MM.1S (cell line): ENCODE results near the gene MADD.
A peak's percentile ranks its signal among the peaks of the same experiment; 100 is the strongest.

ENCODE experiments used
- DNase-seq: peaks from one replicate; pipeline ENCODE4 v3.0.0-alpha.2; 2015
- H2AFZ ChIP-seq: fragments of 300-600 bp; sonication (generic); 2 replicates; pipeline ENCODE4 v1.6.0; 2016; ENCODE audit warnings: antibody characterized with exemption, low read length
- H3F3A ChIP-seq: fragments of 300-600 bp; sonication (generic); 2 replicates; pipeline ENCODE4 v1.6.1; 2016; ENCODE audit warnings: mild to moderate bottlenecking, antibody characterized with exemption, low read length, moderate library complexity, mixed read lengths; ENCODE audit not compliant: insufficient read depth
- H3K27ac ChIP-seq: fragments of 300-600 bp; sonication (generic); 2 replicates; pipeline ENCODE4 v1.5.1; 2016; ENCODE audit warnings: mild to moderate bottlenecking, low read length
- H3K27me3 ChIP-seq: fragments of 300-600 bp; sonication (generic); replicated peaks from 2 replicates; pipeline ENCODE4 v1.6.0; 2016; ENCODE audit warnings: low read length; ENCODE audit not compliant: insufficient read depth
- H3K36me3 ChIP-seq: fragments of 300-600 bp; sonication (generic); replicated peaks from 2 replicates; pipeline ENCODE4 v1.6.1; 2016; ENCODE audit warnings: mild to moderate bottlenecking, low read length, mixed read lengths; ENCODE audit not compliant: insufficient read depth
- H3K4me1 ChIP-seq: fragments of 300-600 bp; sonication (generic); 2 replicates; pipeline ENCODE4 v1.6.1; 2016; ENCODE audit warnings: low read length, mixed read lengths
- H3K4me2 ChIP-seq: fragments of 300-600 bp; sonication (generic); 2 replicates; pipeline ENCODE4 v1.6.0; 2016; ENCODE audit warnings: low read depth, low read length
- H3K4me3 ChIP-seq: fragments of 300-600 bp; sonication (generic); 2 replicates; pipeline ENCODE4 v1.5.1; 2016; ENCODE audit warnings: low read length, mixed read lengths
- H3K79me2 ChIP-seq: fragments of 300-600 bp; sonication (generic); 2 replicates; pipeline ENCODE4 v1.6.1; 2016; ENCODE audit warnings: mixed run types, low read length, mixed read lengths
- H3K9ac ChIP-seq: fragments of 300-600 bp; sonication (generic); 2 replicates; pipeline ENCODE4 v1.6.1; 2016; ENCODE audit warnings: low read length, mixed read lengths
- H3K9me2 ChIP-seq: fragments of 300-600 bp; sonication (generic); replicated peaks from 2 replicates; pipeline ENCODE4 v1.6.1; 2016; ENCODE audit warnings: mild to moderate bottlenecking, low read length, mixed read lengths; ENCODE audit not compliant: insufficient read depth
- H3K9me3 ChIP-seq: fragments of 300-600 bp; sonication (generic); replicated peaks from 2 replicates; pipeline ENCODE4 v1.6.1; 2016; ENCODE audit warnings: mild to moderate bottlenecking, low read length, mixed read lengths; ENCODE audit not compliant: insufficient read depth
- H4K20me1 ChIP-seq: fragments of 300-600 bp; sonication (generic); 2 replicates; pipeline ENCODE4 v1.6.1; 2016; ENCODE audit warnings: mild to moderate bottlenecking, low read length, moderate library complexity, mixed read lengths; ENCODE audit not compliant: insufficient read depth
- EZH2 ChIP-seq: fragments of 300-600 bp; sonication (generic); optimal IDR thresholded peaks from 2 replicates; pipeline ENCODE3; 2017; ENCODE audit warnings: low read depth, mild to moderate bottlenecking, antibody characterized with exemption, low read length, mixed read lengths
- EZH2phosphoT487 ChIP-seq: fragments of 300-600 bp; sonication (generic); IDR thresholded peaks from 2 replicates; pipeline ENCODE4 v1.6.1; 2018; ENCODE audit warnings: antibody characterized with exemption, low read length
- TF ChIP-seq, protein P1 (sequence below): fragments of 300-600 bp; sonication (generic); IDR thresholded peaks from 2 replicates; pipeline ENCODE4 v1.5.1; 2016; ENCODE audit warnings: antibody characterized with exemption, low read length, mixed read lengths

The MADD gene

DNA sequence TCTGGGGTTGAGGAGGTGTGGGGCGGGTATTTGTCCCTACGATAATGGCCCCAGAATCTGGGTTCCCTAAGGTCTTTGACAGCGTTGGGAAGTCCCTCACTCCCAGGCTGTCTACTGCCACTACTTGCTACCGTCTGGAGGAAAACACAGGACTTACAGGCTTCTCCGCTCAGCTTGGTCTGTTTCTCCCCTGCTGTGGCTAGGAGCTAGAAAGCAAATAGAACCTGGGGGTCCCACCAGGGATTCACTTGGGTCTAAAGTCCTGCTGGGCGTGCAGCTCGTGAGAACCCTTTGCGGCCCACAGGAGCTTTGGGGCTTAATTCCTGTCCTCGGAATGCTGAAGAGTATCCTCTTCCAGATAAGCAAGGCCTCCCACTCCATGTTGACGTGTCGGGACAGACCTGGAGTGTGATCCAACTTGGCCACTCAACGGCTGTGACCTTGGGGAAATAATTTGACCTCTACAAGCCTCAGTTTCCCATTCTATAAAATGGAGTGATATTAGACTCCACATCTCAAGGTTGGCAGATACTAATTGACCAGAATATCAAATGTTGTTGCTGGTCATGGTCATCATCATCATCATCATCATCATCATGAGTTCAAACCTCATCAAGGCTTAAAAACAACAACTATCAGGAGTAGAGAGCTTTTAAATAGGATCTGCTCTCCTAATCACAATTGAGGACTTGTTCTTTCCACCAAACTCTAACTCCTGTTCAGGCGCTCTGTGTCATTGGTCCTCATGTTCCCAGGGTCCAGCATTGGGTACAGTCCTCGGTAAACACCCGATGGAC is 84.2 kb downstream of the MADD start:
- Histone ChIP-seq H3K27me3 (no peaks in the 10 kb centered on the region), H3K9ac (no peak overlapping the region), H3K9me2 (no peaks in the 10 kb centered on the region), H4K20me1 (no peaks in the 10 kb centered on the region), H3K4me3 (no peak overlapping the region), H3K36me3 (no peaks in the 10 kb centered on the region), H3K79me2 (no peaks in the 10 kb centered on the region), H2AFZ (no peak overlapping the region), H3K4me2 (no peak overlapping the region), H3K27ac (no peak overlapping the region), H3F3A (no peaks in the 10 kb centered on the region), H3K4me1 (no peaks in the 10 kb centered on the region), H3K9me3 (no peaks in the 10 kb centered on the region)
- no peak for TF ChIP-seq EZH2
- TF ChIP-seq, protein P1, sequence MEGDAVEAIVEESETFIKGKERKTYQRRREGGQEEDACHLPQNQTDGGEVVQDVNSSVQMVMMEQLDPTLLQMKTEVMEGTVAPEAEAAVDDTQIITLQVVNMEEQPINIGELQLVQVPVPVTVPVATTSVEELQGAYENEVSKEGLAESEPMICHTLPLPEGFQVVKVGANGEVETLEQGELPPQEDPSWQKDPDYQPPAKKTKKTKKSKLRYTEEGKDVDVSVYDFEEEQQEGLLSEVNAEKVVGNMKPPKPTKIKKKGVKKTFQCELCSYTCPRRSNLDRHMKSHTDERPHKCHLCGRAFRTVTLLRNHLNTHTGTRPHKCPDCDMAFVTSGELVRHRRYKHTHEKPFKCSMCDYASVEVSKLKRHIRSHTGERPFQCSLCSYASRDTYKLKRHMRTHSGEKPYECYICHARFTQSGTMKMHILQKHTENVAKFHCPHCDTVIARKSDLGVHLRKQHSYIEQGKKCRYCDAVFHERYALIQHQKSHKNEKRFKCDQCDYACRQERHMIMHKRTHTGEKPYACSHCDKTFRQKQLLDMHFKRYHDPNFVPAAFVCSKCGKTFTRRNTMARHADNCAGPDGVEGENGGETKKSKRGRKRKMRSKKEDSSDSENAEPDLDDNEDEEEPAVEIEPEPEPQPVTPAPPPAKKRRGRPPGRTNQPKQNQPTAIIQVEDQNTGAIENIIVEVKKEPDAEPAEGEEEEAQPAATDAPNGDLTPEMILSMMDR, result no peak
- no peak for TF ChIP-seq EZH2phosphoT487
- no peak for DNase-seq

DNA sequence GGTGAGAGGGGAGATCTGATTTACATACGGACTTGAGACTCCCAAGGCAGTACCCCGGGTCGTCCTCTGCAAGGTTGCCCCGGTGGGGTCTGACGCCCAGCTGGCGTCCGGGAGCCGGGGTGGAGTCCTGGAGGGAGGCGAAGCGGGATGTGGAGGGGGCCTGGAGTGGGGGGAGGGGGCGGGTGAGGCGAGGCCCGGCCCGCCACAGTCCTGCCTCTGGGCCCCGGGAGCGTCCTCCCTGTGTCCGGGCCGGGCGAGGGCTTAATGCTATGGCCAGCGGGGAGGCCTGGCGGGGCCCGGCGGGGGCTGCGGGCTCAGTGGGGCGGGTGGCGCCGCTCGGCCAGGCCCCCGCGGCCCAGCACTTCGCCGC is 85.0 kb downstream of the MADD start:
- Histone ChIP-seq H3F3A (no peaks in the 10 kb centered on the region), H4K20me1 (no peaks in the 10 kb centered on the region), H3K4me1 (no peaks in the 10 kb centered on the region), H3K27me3 (no peaks in the 10 kb centered on the region), H3K9me2 (no peaks in the 10 kb centered on the region), H3K9me3 (no peaks in the 10 kb centered on the region), H3K9ac (no peak overlapping the region), H2AFZ (no peak overlapping the region), H3K36me3 (no peaks in the 10 kb centered on the region), H3K27ac (no peak overlapping the region), H3K4me2 (no peak overlapping the region), H3K4me3 (no peak overlapping the region), H3K79me2 (no peaks in the 10 kb centered on the region)
- no peak for DNase-seq
- TF ChIP-seq EZH2, result no peak
- TF ChIP-seq, protein P1, result no peak
- no peak for TF ChIP-seq EZH2phosphoT487

DNA sequence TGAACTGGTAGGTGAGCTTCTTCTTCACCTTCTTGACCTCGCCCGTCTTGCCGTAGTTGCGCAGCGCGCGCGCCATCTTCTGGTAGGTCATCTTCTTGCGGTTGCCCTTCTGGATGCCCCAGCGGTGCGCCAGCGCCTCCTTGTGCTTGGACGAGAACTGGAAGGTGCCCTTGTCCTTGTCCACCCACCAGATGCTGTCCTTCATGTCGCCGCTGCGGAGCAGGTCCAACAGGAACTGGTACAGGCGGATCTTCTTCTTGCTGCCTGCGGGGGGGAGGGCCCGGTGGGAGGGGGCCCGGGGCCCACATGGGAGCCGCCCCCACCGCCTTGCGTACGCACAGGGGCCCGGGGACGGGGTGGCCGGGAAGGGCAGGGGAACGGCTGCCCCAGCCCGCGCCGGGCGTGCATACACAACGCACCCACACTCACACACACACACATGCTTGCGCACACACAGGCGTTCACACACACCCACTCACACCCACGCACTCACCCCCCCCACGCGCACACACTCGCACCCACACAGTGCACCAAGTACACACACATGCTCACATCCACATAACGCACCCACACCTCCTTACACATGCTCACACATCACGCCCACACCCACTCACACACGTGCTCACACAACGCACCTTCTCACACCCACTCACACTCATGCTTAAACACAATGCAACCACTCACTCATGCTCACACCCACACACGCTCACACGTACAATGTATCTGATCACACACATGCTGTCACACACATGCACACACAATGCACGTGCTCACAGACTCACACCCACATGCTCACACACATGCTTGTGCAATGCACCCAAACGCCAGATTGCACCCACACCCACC is 85.6 kb downstream of the MADD start:
- no peaks in the 10 kb centered on the region for H4K20me1 ChIP-seq
- H3K79me2 ChIP-seq, result no peaks in the 10 kb centered on the region
- no peak overlapping the region for H3K4me2 ChIP-seq
- no peak overlapping the region for H2AFZ ChIP-seq
- no peaks in the 10 kb centered on the region for H3K27me3 ChIP-seq
- TF ChIP-seq EZH2phosphoT487, result no peak
- TF ChIP-seq, protein P1, result peak; percentile 12; the same call in 1 of the 2 replicates
- no peak for TF ChIP-seq EZH2
- no peaks in the 10 kb centered on the region for H3F3A ChIP-seq
- no peak for DNase-seq
- H3K4me1 ChIP-seq, result no peaks in the 10 kb centered on the region
- no peak overlapping the region for H3K9ac ChIP-seq
- no peaks in the 10 kb centered on the region for H3K36me3 ChIP-seq
- no peak overlapping the region for H3K27ac ChIP-seq
- H3K9me2 ChIP-seq, result no peaks in the 10 kb centered on the region
- no peaks in the 10 kb centered on the region for H3K9me3 ChIP-seq
- H3K4me3 ChIP-seq, result no peak overlapping the region
